Fibroblast of lung (primary cell): ENCODE data around the gene SELENOP.

Experiments
- EZH2 ChIP-seq: IDR thresholded peaks from 2 replicates; pipeline ENCODE4 v1.5.1; 2012; ENCODE audit warnings: low read length, control low read depth, mild to moderate bottlenecking; ENCODE audit errors: missing control alignments
- TF ChIP-seq, protein P1 (sequence below), 2 donors: IDR thresholded peaks in 1 of 2; conservative IDR thresholded peaks in 1 of 2; 1 replicate in 1 of 2; 2 replicates in 1 of 2; pipeline ENCODE4 v1.5.1; 2011 to 2012; ENCODE audit warnings: low read length in 2 of 2, control low read depth in 1 of 2, inconsistent platforms in 1 of 2, low read depth in 1 of 2, mild to moderate bottlenecking in 1 of 2

DNA sequence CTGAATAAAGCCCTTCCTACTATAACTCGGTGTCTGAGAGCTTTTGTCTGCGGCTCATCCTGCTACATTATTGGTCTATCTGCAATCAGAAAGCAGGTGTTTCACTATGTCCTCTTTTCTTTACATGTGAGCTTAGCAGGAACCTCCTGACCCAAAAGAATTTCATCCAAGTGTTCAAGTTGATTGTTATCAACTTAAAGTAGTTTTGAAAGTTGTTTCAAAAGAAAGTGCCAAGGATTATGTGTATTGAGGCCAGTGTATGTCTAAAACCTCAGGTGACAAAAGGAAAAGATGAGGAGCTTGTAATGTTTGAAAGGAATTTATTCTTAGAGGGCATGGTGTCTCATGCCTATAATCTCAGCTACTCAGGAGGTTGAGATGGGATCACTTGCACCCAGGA, 8.1 kb upstream of the SELENOP start:
- TF ChIP-seq EZH2 = no peak
- TF ChIP-seq, protein P1, sequence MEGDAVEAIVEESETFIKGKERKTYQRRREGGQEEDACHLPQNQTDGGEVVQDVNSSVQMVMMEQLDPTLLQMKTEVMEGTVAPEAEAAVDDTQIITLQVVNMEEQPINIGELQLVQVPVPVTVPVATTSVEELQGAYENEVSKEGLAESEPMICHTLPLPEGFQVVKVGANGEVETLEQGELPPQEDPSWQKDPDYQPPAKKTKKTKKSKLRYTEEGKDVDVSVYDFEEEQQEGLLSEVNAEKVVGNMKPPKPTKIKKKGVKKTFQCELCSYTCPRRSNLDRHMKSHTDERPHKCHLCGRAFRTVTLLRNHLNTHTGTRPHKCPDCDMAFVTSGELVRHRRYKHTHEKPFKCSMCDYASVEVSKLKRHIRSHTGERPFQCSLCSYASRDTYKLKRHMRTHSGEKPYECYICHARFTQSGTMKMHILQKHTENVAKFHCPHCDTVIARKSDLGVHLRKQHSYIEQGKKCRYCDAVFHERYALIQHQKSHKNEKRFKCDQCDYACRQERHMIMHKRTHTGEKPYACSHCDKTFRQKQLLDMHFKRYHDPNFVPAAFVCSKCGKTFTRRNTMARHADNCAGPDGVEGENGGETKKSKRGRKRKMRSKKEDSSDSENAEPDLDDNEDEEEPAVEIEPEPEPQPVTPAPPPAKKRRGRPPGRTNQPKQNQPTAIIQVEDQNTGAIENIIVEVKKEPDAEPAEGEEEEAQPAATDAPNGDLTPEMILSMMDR (conservative IDR thresholded peaks at IDR 0.05 in 1 of 2, IDR thresholded peaks at IDR 0.05 in 1 of 2; ENCODE audit: low read depth in 1 of 2, low read length in 2 of 2) = no peak
